DND-41 (cell line): Measurements from ENCODE around the gene TP73.

Experiments
- ATAC-seq: fragments of 200-7000 bp; cut with Tn5 transposase; 3 replicates; pipeline ENCODE4 v1.9.1; 2021; ENCODE audit warnings: low read depth; ENCODE audit not compliant: insufficient read depth
- DNase-seq: peaks from one replicate; pipeline ENCODE4 v3.0.0-alpha.2; 2020
- H2AFZ ChIP-seq: 2 replicates; pipeline ENCODE4 v1.6.0; 2012; ENCODE audit warnings: low read depth, low read length
- H3K27ac ChIP-seq: 2 replicates; pipeline ENCODE4 v1.5.1; 2012; ENCODE audit warnings: low read length, inconsistent platforms
- H3K27me3 ChIP-seq: fragments of 200-600 bp; sonication (generic); 2 replicates; pipeline ENCODE4 v1.6.0; 2012; ENCODE audit warnings: low read length, mild to moderate bottlenecking, inconsistent platforms; ENCODE audit not compliant: insufficient read depth, poor library complexity
- H3K36me3 ChIP-seq: 2 replicates; pipeline ENCODE4 v1.5.1; 2012; ENCODE audit warnings: low read length, inconsistent platforms; ENCODE audit not compliant: insufficient read depth
- H3K4me1 ChIP-seq: 2 replicates; pipeline ENCODE4 v1.5.1; 2012; ENCODE audit warnings: mild to moderate bottlenecking, low read length; ENCODE audit not compliant: insufficient read depth
- H3K4me2 ChIP-seq: 2 replicates; pipeline ENCODE4 v1.6.0; 2012; ENCODE audit warnings: mild to moderate bottlenecking, moderate library complexity, low read length, inconsistent platforms; ENCODE audit not compliant: insufficient read depth
- H3K4me3 ChIP-seq, 2 experiments: fragments of 200-600 bp in 1 of 2; shearing (Covaris generic) in 1 of 2; 2 replicates each; pipeline ENCODE4 v1.5.1; 2012 to 2016; ENCODE audit warnings: inconsistent platforms in 2 of 2, low read length in 2 of 2, mild to moderate bottlenecking in 2 of 2, low read depth in 1 of 2, moderate library complexity in 1 of 2
- H3K79me2 ChIP-seq: 2 replicates; pipeline ENCODE4 v1.6.0; 2012; ENCODE audit warnings: low read length, inconsistent platforms; ENCODE audit not compliant: insufficient read depth
- H3K9ac ChIP-seq: 2 replicates; pipeline ENCODE4 v1.6.0; 2012; ENCODE audit warnings: low read depth, mild to moderate bottlenecking, inconsistent platforms, low read length, moderate library complexity
- H3K9me3 ChIP-seq: 2 replicates; pipeline ENCODE4 v1.5.1; 2012; ENCODE audit warnings: low read length, moderate library complexity, mild to moderate bottlenecking, inconsistent platforms; ENCODE audit not compliant: insufficient read depth, severe bottlenecking
- H4K20me1 ChIP-seq: 2 replicates; pipeline ENCODE4 v1.6.0; 2012; ENCODE audit warnings: low read length; ENCODE audit not compliant: insufficient read depth
- CTCF ChIP-seq: IDR thresholded peaks from 2 replicates; pipeline ENCODE4 v1.5.1; 2012; ENCODE audit warnings: borderline replicate concordance, low read length, moderate library complexity, mild to moderate bottlenecking; ENCODE audit not compliant: poor library complexity, severe bottlenecking; ENCODE audit errors: extremely low read depth
- EZH2 ChIP-seq: IDR thresholded peaks from 3 replicates; pipeline ENCODE4 v1.6.1; 2012; ENCODE audit warnings: borderline replicate concordance, low read depth, mild to moderate bottlenecking, moderate library complexity, low read length, inconsistent platforms; ENCODE audit not compliant: severe bottlenecking

TP73 gene

DNA sequence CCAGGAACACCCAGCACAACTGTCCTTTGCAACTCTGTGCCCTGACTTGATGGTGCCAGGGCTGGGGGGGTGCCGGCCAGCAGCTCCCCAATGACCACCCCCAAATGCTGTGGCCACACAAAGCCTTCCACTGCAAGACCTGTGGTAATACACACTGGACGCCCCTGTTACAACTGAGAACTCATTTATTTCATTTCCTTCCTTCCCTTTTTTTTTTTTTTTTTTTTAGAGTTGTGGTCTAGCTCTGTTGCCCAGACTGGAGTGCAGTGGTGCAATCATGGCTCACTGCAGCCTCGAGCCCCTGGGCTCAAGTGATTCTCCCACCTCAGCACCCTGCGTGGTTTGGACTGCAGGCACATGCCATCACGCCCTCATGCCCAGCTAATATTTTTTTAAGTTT lies 25.2 kb downstream of the TP73 start:
- Histone ChIP-seq H3K36me3 (no peaks in the 10 kb centered on the region), H3K79me2 (peaks cover 52% of the 10 kb centered on the region), H3K9ac (no peak overlapping the region), H4K20me1 (peaks cover 91% of the 10 kb centered on the region), H3K27me3 (no peaks in the 10 kb centered on the region), H3K4me1 (no peaks in the 10 kb centered on the region), H3K4me2 (no peak overlapping the region), H3K27ac (no peak overlapping the region), H3K4me3 (no peak overlapping the region), H3K9me3 (no peaks in the 10 kb centered on the region), H2AFZ (no peak overlapping the region)
- TF ChIP-seq EZH2 (no peak), CTCF (no peak)
- DNase-seq (no peak), ATAC-seq (no peak)

GRCh38 chr1:3678361-3679097 lies 26.2 kb downstream of the TP73 start:
- H3K27ac ChIP-seq, result no peak overlapping the region
- no peak overlapping the region for H3K4me2 ChIP-seq
- no peaks in the 10 kb centered on the region for H3K27me3 ChIP-seq
- peaks cover 91% of the 10 kb centered on the region for H4K20me1 ChIP-seq
- H2AFZ ChIP-seq, result no peak overlapping the region
- peaks cover 41% of the 10 kb centered on the region for H3K79me2 ChIP-seq
- DNase-seq, result no peak
- peaks cover 9% of the 10 kb centered on the region for H3K36me3 ChIP-seq
- no peaks in the 10 kb centered on the region for H3K9me3 ChIP-seq
- no peaks in the 10 kb centered on the region for H3K4me1 ChIP-seq
- no peak overlapping the region for H3K4me3 ChIP-seq
- TF ChIP-seq CTCF, result no peak
- ATAC-seq, result no peak
- no peak overlapping the region for H3K9ac ChIP-seq

- no peak for DNase-seq
- peaks cover 14% of the 10 kb centered on the region for H3K36me3 ChIP-seq
- TF ChIP-seq EZH2, result no peak
- TF ChIP-seq CTCF, result no peak
These were observed 26.8 kb downstream of the TP73 start for GRCh38 chr1:3679098-3679555.

More at GRCh38 chr1:3679098-3679555, 26.8 kb downstream of the TP73 start:
- H3K9ac ChIP-seq, result no peak overlapping the region
- H2AFZ ChIP-seq, result no peak overlapping the region
- peaks cover 89% of the 10 kb centered on the region for H4K20me1 ChIP-seq
- no peak for ATAC-seq
- no peak overlapping the region for H3K4me3 ChIP-seq
- no peaks in the 10 kb centered on the region for H3K27me3 ChIP-seq
- no peaks in the 10 kb centered on the region for H3K9me3 ChIP-seq
- H3K27ac ChIP-seq, result no peak overlapping the region
- peaks cover 36% of the 10 kb centered on the region for H3K79me2 ChIP-seq
- H3K4me2 ChIP-seq, result no peak overlapping the region
- no peaks in the 10 kb centered on the region for H3K4me1 ChIP-seq
